ENCODE data around the gene AP3B1. TPM values are rescaled to one million over a fixed set of nuclear protein-coding genes. Genes with fewer than 3 reads are reported as not detected.

AP3B1 gene
- total and polyA plus RNA-seq, 4 experiments from 2014 or later = 18.2 to 36.9 (median 31.7) TPM

- Histone ChIP-seq H3K27ac (ENCODE audit: low read depth, low read length) (no peak overlapping the region), H3K4me1 (ENCODE audit: insufficient read depth, low read length) (no peaks in the 10 kb centered on the region), H3K9me3 (ENCODE audit: control insufficient read depth in 1 of 2, low read length in 2 of 2) (no peaks in the 10 kb centered on the region), H3K4me3 (ENCODE audit: low read length in 2 of 2) (no peak overlapping the region), H3K36me3 (ENCODE audit: insufficient read depth, low read length) (peaks cover 15% of the 10 kb centered on the region), H3K27me3 (ENCODE audit: insufficient read depth, low read length) (no peaks in the 10 kb centered on the region)
- ChIA-PET POLR2A (ENCODE audit: partially characterized antibody) (no interaction called here), CTCF (ENCODE audit: partially characterized antibody) (no interaction called here)
- no peaks in the 10 kb centered on the region for H3K4me1 Mint-ChIP-seq
- no peak overlapping the region for H3K4me3 Mint-ChIP-seq
- no peak overlapping the region for H3K27ac Mint-ChIP-seq
- intact Hi-C loops (cut with micrococcal nuclease) = no loop called here
- H3K27me3 Mint-ChIP-seq = no peaks in the 10 kb centered on the region
- peaks cover 43 to 56% of the 10 kb centered on the region in 2 donors for H3K36me3 Mint-ChIP-seq
- DNase-seq = no peak
- no peaks in the 10 kb centered on the region for H3K9me3 Mint-ChIP-seq
Observed at GRCh38 chr5:78112931-78113330, 181.6 kb downstream of the AP3B1 start.

- no peaks in the 10 kb centered on the region for H3K27me3 ChIP-seq (ENCODE audit: insufficient read depth, low read length)
- intact Hi-C loops (cut with micrococcal nuclease) = no loop called here
- H3K4me1 ChIP-seq (ENCODE audit: insufficient read depth, low read length) = no peaks in the 10 kb centered on the region
- H3K9me3 Mint-ChIP-seq = no peaks in the 10 kb centered on the region
- H3K27ac ChIP-seq (ENCODE audit: low read depth, low read length) = no peak overlapping the region
- CTCF ChIA-PET (ENCODE audit: partially characterized antibody) = no interaction called here
- no peak overlapping the region for H3K4me3 ChIP-seq (ENCODE audit: low read length in 2 of 2)
- H3K27ac Mint-ChIP-seq = peak overlapping the region in 1 of 7 donors; percentile 63
- DNase-seq = no peak
- no peaks in the 10 kb centered on the region for H3K9me3 ChIP-seq (ENCODE audit: control insufficient read depth in 1 of 2, low read length in 2 of 2)
- POLR2A ChIA-PET (ENCODE audit: partially characterized antibody) = no interaction called here
- no peak overlapping the region for H3K4me3 Mint-ChIP-seq
- H3K4me1 Mint-ChIP-seq = peaks cover 0 to 2% (median 0%) of the 10 kb centered on the region in 4 donors
- no peaks in the 10 kb centered on the region for H3K27me3 Mint-ChIP-seq
- H3K36me3 Mint-ChIP-seq = peaks cover 45 to 61% of the 10 kb centered on the region in 2 donors
- H3K36me3 ChIP-seq (ENCODE audit: insufficient read depth, low read length) = peaks cover 10% of the 10 kb centered on the region
Observed at GRCh38 chr5:78109891-78110324, 184.6 kb downstream of the AP3B1 start.

DNA sequence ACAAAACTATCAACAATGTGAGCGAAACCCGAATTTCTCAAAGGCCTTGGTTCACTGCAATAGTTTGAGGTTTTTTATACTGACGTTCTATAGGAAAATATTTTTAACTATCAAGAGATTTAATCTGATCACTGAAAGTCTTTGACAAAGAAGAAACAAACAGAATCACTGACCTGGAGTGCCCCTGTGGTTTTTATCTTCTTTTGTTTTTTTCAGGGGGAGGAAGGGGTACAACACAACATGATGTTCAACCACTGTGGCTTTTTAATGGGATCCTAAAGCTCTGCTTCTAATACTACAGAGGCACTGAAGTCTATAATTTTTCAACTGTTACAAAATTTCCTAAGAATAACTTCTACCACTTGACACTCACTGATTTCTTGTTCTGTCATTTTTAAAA is 185.9 kb downstream of the AP3B1 start:
- Mint-ChIP-seq H3K4me3 (no peak overlapping the region), H3K9me3 (no peaks in the 10 kb centered on the region), H3K27me3 (no peaks in the 10 kb centered on the region), H3K4me1 (peaks cover 0 to 2% (median 0%) of the 10 kb centered on the region in 4 donors), H3K27ac (no peak overlapping the region), H3K36me3 (peaks cover 33 to 48% of the 10 kb centered on the region in 2 donors)
- peaks cover 5% of the 10 kb centered on the region for H3K36me3 ChIP-seq (ENCODE audit: insufficient read depth, low read length)
- H3K27me3 ChIP-seq (ENCODE audit: insufficient read depth, low read length) = no peaks in the 10 kb centered on the region
- ChIA-PET CTCF (ENCODE audit: partially characterized antibody) (no interaction called here), POLR2A (ENCODE audit: partially characterized antibody) (no interaction called here)
- no peak for DNase-seq
- H3K9me3 ChIP-seq (ENCODE audit: control insufficient read depth in 1 of 2, low read length in 2 of 2) = no peaks in the 10 kb centered on the region
- H3K4me1 ChIP-seq (ENCODE audit: insufficient read depth, low read length) = no peaks in the 10 kb centered on the region
- intact Hi-C loops (cut with micrococcal nuclease) = no loop called here
- H3K4me3 ChIP-seq (ENCODE audit: low read length in 2 of 2) = no peak overlapping the region
- no peak overlapping the region for H3K27ac ChIP-seq (ENCODE audit: low read depth, low read length)

DNA sequence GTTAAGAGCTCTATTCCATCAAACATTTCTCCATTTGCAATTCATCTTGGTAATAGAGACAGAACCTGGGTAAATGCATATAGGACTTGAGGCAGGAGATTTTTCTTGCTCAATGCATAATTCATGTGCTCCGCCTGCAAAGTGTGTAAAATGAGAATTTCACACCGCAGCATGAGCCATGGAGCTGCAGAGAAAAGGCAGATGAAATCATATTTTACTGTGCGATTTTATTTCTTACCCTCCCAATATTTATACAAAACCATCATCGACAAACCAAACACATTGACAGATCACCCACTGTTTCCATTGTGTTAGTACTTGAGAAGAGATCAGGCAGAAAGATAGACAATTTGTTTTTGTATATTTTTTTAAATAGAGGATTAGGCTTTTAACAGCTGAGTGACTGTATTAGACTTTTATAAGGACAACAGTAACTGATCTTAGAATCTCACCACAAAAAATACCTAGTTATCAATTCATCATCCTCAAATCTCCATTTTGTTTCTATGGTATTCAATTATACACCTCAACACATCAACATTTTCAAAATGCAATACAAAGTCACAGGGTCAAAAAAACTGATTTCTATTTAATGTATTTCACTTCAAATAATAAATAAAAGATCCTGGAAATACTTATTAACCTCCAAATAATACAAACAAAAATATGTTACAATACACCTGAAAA is 191.1 kb downstream of the AP3B1 start:
- Histone ChIP-seq H3K4me1 (ENCODE audit: insufficient read depth, low read length) (no peaks in the 10 kb centered on the region), H3K36me3 (ENCODE audit: insufficient read depth, low read length) (peaks cover 6% of the 10 kb centered on the region), H3K9me3 (ENCODE audit: control insufficient read depth in 1 of 2, low read length in 2 of 2) (no peaks in the 10 kb centered on the region), H3K4me3 (ENCODE audit: low read length in 2 of 2) (no peak overlapping the region), H3K27me3 (ENCODE audit: insufficient read depth, low read length) (no peaks in the 10 kb centered on the region), H3K27ac (ENCODE audit: low read depth, low read length) (no peak overlapping the region)
- intact Hi-C loops (cut with micrococcal nuclease) = no loop called here
- Mint-ChIP-seq H3K36me3 (peaks cover 45 to 56% of the 10 kb centered on the region in 2 donors), H3K4me1 (peaks cover 0 to 2% (median 0%) of the 10 kb centered on the region in 4 donors), H3K9me3 (peaks cover 0 to 2% (median 0%) of the 10 kb centered on the region in 8 donors), H3K27me3 (no peaks in the 10 kb centered on the region), H3K27ac (no peak overlapping the region), H3K4me3 (no peak overlapping the region)
- POLR2A ChIA-PET (ENCODE audit: partially characterized antibody) = no interaction called here
- CTCF ChIA-PET (ENCODE audit: partially characterized antibody) = no interaction called here
- DNase-seq = no peak

DNA sequence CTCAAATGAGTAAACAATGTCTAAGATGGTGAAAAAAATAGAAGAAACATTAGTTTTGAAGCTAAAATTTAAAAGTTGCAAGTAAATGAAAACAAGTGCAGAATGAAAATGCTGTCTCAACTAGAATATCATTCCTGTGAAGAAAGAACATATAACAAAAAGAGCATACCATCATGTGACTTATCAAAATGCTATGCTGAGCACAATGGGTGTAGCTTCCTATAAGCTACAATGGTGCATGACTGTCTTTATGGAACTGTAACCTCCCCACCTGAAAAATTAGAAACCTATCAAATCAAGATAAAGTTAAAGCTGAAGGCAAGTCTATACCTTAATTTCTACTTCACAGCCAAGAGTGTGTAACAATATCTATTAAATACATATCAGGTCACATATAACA is 192.0 kb downstream of the AP3B1 start:
- CTCF ChIA-PET (ENCODE audit: partially characterized antibody) = interaction anchor here (1.2 kb wide), 1 partner anchor 12 kb away, joined by 3 read pairs; no protein-coding TSS in a partner anchor
- H3K9me3 Mint-ChIP-seq = peaks cover 0 to 2% (median 0%) of the 10 kb centered on the region in 8 donors
- peaks cover 0 to 2% (median 0%) of the 10 kb centered on the region in 4 donors for H3K4me1 Mint-ChIP-seq

DNA sequence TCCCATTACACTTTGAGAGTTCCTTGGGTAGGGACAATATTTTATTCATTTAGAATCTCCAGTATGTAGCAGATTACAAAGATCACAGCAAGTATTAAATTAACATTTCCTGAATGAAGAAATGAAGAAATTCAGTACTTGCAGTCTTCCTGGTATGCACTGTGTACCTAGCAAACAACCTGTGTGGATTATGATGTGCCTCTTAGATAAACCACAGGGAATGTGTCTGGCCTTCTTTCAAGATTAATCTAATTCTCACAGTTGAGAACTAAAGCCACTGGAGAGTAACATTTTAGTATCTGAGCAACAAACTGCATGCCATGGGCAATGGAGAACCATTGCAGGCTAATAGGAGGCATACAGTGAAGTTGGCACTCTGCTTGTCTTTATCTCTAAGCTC is 199.4 kb downstream of the AP3B1 start:
- no peaks in the 10 kb centered on the region for H3K4me1 ChIP-seq (ENCODE audit: insufficient read depth, low read length)
- DNase-seq = no peak
- ChIA-PET CTCF (ENCODE audit: partially characterized antibody) (no interaction called here), POLR2A (ENCODE audit: partially characterized antibody) (no interaction called here)
- peaks cover 1% of the 10 kb centered on the region for H3K36me3 ChIP-seq (ENCODE audit: insufficient read depth, low read length)
- Mint-ChIP-seq H3K27me3 (no peaks in the 10 kb centered on the region), H3K36me3 (peaks cover 42 to 43% of the 10 kb centered on the region in 2 donors), H3K4me1 (no peaks in the 10 kb centered on the region), H3K9me3 (peaks cover 0 to 2% (median 0%) of the 10 kb centered on the region in 8 donors), H3K4me3 (no peak overlapping the region), H3K27ac (no peak overlapping the region)
- no peak overlapping the region for H3K27ac ChIP-seq (ENCODE audit: low read depth, low read length)
- H3K4me3 ChIP-seq (ENCODE audit: low read length in 2 of 2) = no peak overlapping the region
- no peaks in the 10 kb centered on the region for H3K27me3 ChIP-seq (ENCODE audit: insufficient read depth, low read length)
- no peaks in the 10 kb centered on the region for H3K9me3 ChIP-seq (ENCODE audit: control insufficient read depth in 1 of 2, low read length in 2 of 2)
- intact Hi-C loops (cut with micrococcal nuclease) = no loop called here

More for the DNA sequence above, 192.0 kb downstream of the AP3B1 start:
- no peaks in the 10 kb centered on the region for H3K27me3 ChIP-seq (ENCODE audit: insufficient read depth, low read length)
- DNase-seq = no peak
- H3K27ac Mint-ChIP-seq = no peak overlapping the region
- no peaks in the 10 kb centered on the region for H3K4me1 ChIP-seq (ENCODE audit: insufficient read depth, low read length)
- H3K27me3 Mint-ChIP-seq = no peaks in the 10 kb centered on the region
- H3K4me3 ChIP-seq (ENCODE audit: low read length in 2 of 2) = no peak overlapping the region
- peaks cover 6% of the 10 kb centered on the region for H3K36me3 ChIP-seq (ENCODE audit: insufficient read depth, low read length)
- intact Hi-C loops (cut with micrococcal nuclease) = no loop called here
- H3K36me3 Mint-ChIP-seq = peaks cover 37 to 52% of the 10 kb centered on the region in 2 donors
- H3K9me3 ChIP-seq (ENCODE audit: control insufficient read depth in 1 of 2, low read length in 2 of 2) = no peaks in the 10 kb centered on the region
- H3K4me3 Mint-ChIP-seq = no peak overlapping the region
- POLR2A ChIA-PET (ENCODE audit: partially characterized antibody) = no interaction called here
- H3K27ac ChIP-seq (ENCODE audit: low read depth, low read length) = no peak overlapping the region

DNA sequence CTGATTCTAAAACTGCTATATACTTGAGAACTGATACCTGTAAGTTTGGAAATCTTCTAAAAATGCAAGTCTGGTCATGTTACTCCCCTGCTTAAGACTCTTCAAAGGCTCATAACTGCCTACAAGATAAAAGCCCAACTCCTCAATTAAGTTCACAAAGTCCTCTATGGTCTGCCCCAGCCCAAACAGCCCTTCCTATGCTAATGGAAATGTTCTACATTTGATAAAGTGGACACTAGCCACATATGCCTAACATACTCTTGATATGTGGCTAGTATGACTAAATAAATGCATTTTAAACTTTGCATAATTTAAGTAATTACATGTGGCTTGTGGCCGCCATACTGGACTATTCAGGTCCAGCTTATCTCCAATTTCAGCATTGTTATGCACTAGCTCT is 204.5 kb downstream of the AP3B1 start:
- Mint-ChIP-seq H3K27ac (no peak overlapping the region), H3K27me3 (no peaks in the 10 kb centered on the region), H3K36me3 (peaks cover 60 to 62% of the 10 kb centered on the region in 2 donors), H3K4me3 (no peak overlapping the region), H3K9me3 (peaks cover 0 to 2% (median 0%) of the 10 kb centered on the region in 8 donors), H3K4me1 (no peaks in the 10 kb centered on the region)
- Histone ChIP-seq H3K9me3 (ENCODE audit: control insufficient read depth in 1 of 2, low read length in 2 of 2) (no peaks in the 10 kb centered on the region), H3K27ac (ENCODE audit: low read depth, low read length) (no peak overlapping the region), H3K4me1 (ENCODE audit: insufficient read depth, low read length) (no peaks in the 10 kb centered on the region), H3K36me3 (ENCODE audit: insufficient read depth, low read length) (no peaks in the 10 kb centered on the region), H3K27me3 (ENCODE audit: insufficient read depth, low read length) (no peaks in the 10 kb centered on the region), H3K4me3 (ENCODE audit: low read length in 2 of 2) (no peak overlapping the region)
- DNase-seq = no peak
- intact Hi-C loops (cut with micrococcal nuclease) = no loop called here
- ChIA-PET POLR2A (ENCODE audit: partially characterized antibody) (no interaction called here), CTCF (ENCODE audit: partially characterized antibody) (interaction anchor here (0.6 kb wide), 1 partner anchor 452 kb away, joined by 4 read pairs; no protein-coding TSS in a partner anchor)
